HG02981 (cell line): ENCODE results near the gene BCAS3.

Experiments used
- ATAC-seq: cut with Tn5 transposase; IDR thresholded peaks from one replicate; pipeline ENCODE4 v1.9.1; 2021; ENCODE audit warnings: mild to moderate bottlenecking, moderate library complexity; ENCODE audit not compliant: unreplicated experiment

BCAS3 gene

DNA sequence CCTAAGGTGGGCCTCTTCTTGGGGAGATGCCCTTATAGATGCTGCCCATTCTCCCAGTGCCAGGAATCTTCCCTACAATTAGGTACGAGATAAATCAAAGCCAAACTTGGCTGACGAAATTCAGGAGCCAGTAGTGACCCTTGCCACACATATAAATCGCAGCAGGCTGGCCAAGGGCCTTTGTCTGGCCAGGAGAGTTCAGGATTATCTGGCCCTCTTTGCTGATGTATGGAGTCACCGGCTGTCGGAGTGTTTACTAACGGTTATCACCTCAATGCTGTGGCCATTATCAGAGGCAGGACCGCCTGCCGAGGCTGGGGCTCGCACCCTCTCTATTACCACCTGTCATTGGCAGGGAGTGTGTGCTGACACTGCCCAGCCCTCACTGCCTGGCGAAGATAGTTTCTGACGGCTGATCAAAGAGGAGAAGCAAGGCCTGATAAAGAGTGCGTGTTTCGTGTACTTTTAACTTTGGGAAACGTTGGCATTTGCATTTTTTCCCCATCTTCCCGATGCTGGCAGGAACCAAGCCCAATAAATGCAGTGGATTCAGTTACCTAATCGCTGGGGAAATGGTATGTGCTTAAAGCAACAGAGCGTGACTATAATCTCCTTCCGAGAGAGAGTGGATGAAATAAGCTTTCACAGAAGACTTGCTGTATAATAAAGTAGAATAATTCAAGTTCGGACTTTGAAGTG lies 689.2 kb downstream of the BCAS3 start:
- ATAC-seq = no peak

DNA sequence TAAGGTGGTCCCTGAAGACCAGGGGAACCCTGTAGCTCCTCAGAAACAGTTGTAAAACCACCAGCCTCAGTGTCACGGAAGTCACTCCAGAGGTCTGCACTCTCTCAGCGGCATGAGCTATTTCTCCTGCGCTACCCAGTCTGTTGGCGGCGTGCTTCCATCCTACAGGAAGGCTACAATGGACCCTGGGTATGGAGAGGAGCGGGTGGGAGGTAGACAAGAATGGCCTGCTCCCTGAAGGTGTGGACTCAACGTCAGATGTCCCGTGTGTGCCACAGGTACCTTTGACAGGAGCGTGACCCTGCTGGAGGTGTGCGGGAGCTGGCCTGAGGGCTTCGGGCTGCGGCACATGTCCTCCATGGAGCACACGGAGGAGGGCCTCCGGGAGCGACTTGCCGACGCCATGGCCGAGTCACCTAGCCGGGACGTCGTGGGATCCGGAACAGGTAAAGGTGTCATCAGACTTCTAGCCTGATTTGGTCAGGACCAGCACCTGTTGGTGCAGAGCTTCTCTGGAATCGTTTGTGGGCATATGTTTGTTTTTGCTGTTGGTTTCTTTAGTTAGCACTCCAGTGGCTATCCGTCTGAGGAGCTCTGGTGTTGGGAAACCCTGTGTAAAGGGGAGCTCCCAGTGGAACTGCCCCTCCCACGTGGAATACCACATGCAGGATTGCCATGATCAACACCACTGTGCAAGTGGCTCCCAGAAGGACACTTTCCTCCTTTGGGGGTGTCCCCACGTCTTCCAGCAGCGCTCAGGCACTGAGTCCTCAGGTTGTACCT lies 690.6 kb downstream of the BCAS3 start:
- no peak for ATAC-seq

DNA sequence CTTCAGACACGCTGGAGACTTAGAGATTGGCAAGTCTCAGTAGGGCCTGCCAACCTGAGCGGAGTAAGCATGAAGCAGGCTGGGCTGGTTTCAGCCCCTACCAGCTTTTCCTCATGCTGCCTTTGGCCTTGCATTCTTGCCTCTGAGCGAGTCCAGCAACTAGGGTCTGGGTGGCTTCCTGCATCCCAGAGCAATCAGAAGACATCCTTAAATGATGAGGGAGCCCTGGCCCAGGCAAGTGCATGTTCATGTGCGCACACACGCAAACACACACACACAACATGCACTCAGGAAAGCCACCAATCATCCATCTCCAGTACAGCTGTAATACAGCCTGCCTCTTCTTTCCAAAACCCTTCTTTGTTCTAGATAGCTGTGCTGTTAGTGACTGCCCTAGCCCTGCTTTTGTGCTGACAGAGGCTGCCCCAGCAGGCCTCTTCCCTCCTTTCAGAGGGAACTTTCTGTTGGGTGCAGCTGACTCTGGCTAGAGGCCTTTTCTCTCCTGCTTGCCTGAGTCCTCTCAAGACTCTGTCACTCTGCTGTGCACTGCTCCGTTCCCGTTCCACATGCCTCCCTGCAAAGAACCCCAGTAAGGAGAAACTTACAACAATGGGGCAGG lies 691.3 kb downstream of the BCAS3 start:
- ATAC-seq = no peak

DNA sequence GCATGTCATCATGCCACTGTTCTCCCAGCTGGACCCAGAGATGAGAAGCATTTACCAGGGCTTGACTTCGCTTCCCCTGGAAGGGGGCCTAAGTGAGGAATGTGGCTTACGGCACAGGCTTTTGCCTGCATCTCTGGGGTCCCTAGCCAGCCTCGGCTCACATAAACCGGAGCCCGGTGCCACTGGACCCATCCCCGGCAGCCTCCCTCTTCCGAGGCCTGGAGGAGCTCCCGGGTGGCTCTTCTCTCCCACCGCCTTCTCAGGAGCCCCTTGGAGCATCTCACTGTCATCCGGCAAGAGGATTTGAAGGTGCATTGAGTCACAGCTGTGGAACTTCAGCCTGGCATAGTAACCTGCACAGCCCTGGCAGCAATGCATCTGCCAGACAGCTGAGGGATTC lies 692.1 kb downstream of the BCAS3 start:
- ATAC-seq = no peak

DNA sequence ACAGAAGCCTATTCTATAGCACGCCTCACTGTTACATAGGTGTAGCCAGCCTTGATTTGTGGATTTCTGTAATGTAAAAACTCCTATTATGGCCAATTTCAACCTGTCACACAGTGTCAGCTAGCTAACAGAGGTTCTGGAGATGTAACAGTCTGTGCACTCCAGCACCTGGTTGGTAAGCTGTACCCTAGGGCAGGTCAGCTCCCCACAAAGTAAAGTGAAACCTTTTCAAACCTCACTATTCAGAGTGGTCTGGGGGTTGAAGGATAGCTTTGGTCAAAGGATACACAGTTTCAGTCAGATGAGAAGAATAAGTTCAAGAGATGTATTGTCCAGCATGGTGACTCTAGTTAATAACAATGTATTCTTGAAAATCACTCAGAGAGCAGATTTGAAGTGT lies 693.5 kb downstream of the BCAS3 start:
- no peak for ATAC-seq

DNA sequence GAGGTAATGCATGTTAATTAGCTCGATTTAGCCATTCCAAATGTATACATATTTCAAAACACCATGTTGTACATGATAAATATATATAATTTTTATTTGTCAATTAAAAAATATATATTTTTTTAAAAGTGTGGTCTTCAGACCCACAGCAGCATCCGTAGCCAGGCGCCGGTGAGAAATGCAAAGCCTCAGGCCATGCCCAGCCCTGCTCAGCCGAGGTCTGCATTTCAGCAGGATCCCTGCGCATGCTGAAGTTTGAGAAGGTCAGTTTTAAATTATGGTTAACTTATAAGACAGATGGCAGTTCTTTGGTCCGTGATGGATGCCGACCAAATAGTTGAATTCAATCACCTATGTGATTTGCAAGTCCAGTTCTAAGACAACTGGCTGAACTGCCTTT lies 694.0 kb downstream of the BCAS3 start:
- no peak for ATAC-seq

DNA sequence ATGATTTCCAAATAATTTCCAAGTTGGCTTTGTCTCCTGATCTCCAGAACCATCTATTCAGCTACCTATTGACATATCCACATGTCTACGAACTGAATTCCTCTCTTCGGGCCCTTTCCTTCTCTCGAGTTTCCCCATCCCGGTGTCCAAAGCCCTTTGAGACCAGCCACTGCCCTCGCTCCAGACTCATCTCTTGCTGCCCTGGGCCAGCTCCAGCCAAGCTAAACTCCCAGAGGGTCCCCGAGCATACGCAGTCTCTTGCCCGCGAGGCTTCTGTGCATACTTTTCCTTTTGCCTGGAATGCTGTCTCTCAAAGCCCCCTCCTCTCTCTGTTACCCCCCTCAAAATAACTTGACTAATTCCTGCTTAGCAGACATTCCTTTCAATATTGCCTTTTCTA lies 694.8 kb downstream of the BCAS3 start:
- no peak for ATAC-seq

DNA sequence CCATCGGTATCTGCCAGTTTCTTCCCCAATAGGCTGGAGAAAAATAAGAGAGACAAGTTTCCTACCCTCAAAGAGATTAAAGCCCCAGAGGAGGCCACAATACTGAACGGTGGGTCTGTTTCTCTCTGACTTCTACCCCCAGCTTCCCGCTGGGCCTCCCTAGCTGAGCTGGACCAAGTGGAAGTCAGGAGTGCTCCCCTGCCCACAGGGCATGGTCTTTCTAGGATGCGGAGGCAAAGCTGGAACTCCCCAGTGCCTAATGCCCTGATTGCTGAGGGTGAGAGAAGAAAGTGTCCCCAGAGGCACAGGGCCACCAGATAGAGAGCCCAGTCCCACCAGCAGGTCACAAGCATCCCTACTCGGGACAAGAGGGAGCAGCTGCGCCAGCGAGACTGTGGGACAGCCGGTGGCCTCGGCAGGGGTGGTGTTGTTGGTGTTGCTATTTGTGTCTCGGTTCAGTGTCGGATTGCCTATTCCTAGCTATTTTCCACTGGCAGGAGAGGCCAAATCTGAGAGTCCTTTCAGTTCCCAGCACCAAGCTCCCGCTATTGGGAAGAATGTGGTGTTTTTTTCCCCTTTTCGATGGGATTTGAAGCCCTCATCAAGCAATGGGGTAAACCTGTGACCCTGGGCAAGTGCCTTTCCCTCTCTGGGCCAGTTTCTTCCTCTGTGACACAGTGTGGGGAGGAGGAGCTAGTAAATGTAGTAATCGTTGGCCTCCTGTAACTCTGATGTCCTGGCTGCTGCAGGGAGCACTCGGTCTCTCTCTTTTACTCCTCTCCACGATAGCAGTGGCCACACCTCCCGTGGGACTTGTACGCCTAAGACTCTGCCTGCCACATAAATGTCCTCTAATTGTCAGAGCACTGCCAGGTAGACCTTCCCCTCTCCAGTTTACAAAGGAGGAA lies 699.5 kb downstream of the BCAS3 start:
- no peak for ATAC-seq

DNA sequence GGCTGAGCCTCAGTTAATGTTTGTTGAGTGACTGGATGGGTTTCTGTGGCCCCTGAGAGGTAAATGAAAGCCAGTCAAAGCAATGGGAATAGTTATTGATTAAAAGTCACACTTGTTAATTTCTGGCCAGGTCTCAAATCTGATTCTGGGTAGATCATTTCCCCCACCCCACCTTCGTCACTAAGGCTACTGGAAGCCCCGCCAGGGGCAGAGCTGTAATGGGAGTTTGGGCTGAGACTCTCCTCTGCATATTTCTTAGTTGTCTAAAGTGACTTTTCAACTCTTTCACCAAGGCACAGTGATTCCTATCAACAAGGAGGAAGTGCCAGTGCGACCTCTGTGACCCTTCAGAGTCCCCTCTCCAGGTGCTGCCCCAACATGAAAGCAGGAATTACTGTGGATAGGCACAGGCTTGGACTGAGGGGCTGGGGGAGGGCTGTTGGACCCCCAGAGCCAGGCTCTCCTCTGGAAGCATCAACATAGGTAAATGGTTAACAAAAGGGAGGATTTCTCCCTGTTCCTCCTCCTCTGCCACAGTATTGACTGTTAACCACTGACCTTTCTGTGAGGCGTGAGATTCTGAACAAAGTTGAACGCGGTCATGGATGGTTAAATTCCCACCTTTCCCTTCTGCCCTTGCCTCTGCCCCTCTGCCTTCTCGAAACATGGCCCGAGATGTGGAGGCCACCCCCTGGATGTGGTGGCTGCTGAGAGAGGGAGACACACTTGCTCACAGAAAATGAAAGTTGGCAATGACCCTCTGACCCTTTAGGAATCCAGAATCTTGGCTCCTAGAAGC lies 701.2 kb downstream of the BCAS3 start:
- ATAC-seq = no peak

DNA sequence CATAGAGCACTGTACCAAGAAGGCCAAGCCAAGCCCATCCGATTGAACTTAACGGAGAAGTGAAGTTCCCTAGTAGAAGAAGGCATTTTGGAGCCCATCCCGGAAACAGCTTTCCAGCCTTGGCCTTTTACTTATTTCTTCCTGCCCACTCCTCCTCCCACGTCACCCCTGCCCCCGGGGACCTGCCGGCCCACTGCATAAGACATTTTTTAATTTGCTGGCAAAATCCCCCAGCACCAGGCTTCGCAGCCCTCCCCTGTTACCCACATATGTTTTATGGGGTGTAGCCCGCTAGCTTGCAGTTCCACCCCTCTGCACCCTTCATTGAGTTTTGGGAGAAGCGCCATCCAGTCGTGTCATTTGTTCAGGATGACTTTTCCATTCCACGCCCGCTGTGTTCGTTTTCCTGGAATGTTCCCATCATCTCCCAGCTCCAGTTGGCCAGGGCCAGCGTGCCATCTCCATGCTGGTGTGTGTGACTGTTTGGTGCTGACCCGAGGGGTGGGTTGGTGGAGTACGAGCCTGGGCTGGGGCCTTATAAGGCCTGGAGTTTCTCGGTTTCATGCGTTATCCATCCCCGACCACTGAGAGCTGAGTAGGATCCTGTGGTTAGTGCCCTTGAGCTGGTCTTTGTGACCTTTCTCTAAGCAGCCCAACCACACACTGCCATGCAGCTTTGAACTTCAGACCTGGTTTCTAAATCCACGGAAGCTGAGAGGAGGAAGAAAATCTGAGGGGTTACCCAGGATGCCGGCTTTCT lies 702.0 kb downstream of the BCAS3 start:
- no peak for ATAC-seq

DNA sequence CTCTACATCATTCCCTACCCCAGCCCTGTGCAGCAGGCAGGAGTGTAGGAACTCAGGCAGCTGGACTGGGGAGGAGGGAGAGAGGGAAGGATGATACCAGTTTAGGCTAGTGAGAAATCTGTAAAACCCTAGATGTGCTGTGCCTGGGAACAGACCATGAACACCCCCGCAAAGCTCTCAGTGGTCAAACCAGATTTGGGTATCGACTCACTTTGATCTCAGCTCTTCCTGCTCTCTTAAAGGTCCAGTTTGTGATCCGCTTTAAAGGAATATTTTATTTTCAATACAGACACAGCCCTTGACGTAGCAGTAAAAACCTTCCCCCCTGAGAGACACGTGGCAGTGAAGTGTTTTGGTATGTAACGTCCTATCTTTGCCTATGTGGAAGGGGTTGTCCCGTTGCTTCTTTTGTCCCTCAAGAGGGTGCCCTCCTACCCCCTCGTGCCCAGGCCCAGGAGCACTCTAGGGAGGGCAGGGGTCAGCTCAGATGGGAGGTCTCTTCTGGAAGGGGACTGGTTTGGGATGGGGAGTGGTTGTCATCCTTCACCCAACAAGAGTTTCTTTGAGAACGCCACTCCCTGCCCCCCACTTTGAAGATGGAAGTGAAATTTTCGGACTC lies 702.7 kb downstream of the BCAS3 start:
- ATAC-seq = no peak

DNA sequence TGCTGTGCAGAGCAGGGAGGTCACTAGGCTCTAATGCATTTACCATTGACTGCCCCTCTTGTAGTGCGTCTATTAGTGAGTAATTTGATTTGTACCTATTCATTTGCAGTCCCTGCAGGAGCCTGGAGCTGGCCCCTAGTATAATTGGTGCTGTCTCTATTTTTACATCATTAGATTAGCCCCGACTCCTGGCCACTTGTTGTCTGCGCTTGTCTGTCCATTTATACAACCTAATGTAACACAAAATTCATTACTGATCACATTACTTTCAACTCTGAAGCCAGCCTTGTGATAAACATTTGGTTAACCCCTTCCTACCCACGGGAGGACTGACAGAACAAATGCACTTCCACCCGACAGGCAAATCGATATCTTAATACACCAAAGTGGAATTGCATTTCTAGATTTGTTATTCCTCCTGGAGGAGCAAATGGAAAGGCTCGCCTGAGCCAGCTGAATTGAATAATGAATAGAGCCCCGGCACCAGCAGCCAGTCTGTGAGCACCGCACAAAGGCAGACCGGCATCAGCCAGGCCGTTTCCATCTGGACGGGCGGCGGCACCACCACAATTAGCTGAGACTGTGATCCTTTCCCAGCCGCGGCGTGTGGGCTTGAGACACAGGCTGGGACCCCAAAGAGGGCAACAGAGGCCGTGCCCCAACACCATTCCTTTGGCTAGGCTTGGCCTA lies 703.3 kb downstream of the BCAS3 start:
- ATAC-seq = no peak

DNA sequence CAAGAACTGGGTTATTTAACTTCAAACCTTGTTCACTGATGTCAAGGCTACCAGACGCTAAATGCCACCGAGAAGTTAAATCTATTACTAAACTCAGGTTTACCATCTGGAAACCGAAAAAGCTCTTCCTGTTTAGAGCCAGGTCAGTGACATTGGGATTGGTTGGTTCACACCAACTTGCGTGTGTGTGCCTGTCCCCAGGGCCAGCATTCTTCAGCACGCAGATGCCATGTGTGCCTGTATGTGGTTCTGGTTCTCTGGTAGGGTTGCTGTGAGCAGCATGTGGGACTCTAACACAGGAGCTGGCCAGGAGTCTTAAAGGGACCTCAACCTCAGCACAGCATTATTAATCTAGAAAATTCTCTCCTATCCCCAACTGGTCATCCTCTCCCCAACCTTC lies 703.9 kb downstream of the BCAS3 start:
- ATAC-seq = no peak

DNA sequence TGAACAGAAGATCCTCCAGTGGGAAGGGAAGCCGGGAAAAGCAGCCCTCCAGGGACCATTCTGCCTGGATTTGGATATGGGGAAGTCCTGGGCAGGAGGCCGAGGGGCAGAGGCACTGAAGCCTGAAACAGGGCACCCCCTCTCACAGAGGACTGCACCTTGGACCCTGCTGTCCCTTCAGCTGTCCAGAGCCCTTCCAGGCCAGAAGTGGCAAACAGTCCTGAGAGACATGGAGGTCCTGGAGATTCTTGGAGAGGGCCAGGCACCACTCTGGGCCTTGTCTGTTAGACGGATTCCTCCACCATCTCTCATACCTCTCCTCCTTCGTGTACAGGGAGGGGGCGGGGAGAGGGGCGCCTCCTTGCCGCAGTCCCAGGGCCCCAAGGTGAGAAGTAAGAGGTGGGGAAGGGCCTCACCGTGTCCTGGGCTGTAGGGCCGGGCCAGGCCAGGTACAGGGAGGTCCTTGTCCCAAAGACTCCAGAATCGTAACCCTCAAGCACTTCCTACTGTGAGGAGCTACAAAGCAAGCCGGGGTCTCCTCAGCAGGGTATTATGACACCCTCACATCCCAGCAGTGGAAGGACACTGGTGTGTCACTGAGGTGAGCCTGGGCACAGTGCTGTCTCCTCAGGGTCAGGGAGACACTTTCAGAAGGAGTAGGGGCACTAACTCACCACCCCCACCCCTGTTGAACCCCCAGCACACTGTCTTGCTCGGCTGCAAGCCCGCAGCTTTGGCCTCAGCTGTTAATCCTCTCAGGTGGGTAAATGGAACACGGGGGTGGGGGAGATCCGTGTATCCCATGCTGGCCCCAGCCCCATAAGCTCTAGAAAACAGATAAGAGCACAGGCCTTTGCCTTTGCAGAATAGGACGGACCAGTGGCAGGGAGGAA lies 705.4 kb downstream of the BCAS3 start:
- ATAC-seq = no peak

DNA sequence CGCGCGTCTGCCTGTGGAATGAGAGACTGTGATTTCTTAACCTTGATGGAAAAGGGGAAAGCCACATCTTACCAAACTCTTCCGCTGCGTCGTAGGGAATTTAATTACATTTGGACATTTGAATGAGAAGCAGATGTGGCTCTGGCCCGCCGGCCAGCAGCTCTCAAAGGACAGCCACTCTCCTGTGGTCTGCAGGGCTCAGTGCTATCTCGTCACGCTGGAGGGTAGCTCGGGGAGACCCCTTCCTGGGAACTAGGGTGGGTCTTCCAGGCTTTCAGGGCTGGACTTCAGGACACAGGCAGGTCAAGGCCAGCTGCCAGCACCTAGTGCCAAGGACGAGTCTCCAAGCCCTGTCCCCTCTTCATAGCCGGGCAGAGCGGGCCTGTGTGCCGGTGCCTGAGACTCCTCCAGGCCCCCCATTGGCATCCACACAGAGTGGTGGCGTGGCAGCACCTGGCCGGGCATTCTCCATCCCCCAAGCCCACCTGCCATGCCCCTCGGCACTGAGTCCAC lies 706.1 kb downstream of the BCAS3 start:
- no peak for ATAC-seq

DNA sequence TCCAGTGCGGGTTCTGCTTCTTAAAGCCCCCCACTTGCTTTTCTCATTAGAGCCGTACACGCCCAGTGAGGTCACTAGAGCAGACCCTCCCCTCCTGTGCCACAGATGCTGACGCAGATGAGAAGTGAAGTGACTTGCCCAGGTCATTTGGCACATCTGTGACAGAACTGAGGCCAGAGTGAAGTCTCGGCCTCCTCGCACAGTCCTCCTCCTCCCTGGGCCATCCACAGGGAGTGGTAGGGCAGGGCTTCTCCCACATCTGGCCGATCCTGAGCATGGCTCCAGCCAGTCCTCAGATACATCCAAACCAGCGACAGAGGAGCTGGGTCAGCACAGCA lies 706.7 kb downstream of the BCAS3 start:
- no peak for ATAC-seq
